GM19099 (cell line): ENCODE data around the gene SNTG2.

Experiments
- POLR2A ChIP-seq: IDR thresholded peaks from 3 replicates; pipeline ENCODE4 v1.6.1; 2011; ENCODE audit warnings: low read depth; ENCODE audit not compliant: insufficient read length; ENCODE audit errors: extremely low read depth

The SNTG2 gene

DNA sequence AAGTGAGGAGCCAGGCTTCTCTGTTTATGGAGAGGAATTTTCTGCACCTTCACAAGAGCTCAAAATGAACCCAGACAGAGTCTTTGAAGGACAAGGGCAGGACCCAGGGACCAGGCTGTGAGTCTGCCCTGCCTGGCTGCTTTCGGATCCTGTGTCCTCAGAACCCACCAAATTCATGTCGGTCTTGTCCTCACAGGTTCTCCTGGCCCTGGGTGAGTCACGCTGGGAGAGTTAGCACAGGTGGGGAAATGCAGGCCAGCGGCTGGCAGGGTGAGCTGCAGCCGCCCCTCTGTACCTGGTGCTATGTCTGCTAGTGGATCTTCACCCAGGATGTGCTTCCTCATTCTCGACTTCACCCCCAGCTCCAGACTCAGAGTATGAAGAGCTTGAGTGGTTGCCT is 426.8 kb downstream of the SNTG2 start:
- no peak for TF ChIP-seq POLR2A

- no peak for TF ChIP-seq POLR2A
Observed at GRCh38 chr2:1378456-1379150, 428.0 kb downstream of the SNTG2 start.

DNA sequence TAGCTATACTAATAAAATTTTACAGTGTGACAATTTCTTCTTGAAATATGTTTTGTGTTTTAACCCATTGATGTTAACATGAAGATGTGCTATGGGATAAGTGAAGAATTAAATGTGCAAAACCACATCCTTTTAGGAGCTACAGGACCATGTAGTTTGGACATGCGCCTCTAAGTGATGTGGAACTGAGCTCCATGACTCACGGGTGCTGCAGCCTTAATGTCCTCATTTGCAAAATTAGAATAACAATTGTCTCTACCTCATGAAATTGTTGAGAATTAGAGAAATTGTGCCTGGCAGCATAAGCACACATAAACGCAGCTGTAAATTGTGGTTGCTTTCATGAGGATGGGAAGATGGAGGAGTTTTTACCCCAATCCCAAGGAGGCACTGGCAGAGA is 431.0 kb downstream of the SNTG2 start:
- TF ChIP-seq POLR2A = no peak

- TF ChIP-seq POLR2A = no peak
Observed at GRCh38 chr2:1393321-1393720, 442.7 kb downstream of the SNTG2 start.

- TF ChIP-seq POLR2A = no peak
Observed at GRCh38 chr2:1394709-1395408, 444.2 kb downstream of the SNTG2 start.

- no peak for TF ChIP-seq POLR2A
Observed at GRCh38 chr2:1397350-1397749, 446.7 kb downstream of the SNTG2 start.

GRCh38 chr2:1398191-1398590 is 447.5 kb downstream of the SNTG2 start:
- no peak for TF ChIP-seq POLR2A

DNA sequence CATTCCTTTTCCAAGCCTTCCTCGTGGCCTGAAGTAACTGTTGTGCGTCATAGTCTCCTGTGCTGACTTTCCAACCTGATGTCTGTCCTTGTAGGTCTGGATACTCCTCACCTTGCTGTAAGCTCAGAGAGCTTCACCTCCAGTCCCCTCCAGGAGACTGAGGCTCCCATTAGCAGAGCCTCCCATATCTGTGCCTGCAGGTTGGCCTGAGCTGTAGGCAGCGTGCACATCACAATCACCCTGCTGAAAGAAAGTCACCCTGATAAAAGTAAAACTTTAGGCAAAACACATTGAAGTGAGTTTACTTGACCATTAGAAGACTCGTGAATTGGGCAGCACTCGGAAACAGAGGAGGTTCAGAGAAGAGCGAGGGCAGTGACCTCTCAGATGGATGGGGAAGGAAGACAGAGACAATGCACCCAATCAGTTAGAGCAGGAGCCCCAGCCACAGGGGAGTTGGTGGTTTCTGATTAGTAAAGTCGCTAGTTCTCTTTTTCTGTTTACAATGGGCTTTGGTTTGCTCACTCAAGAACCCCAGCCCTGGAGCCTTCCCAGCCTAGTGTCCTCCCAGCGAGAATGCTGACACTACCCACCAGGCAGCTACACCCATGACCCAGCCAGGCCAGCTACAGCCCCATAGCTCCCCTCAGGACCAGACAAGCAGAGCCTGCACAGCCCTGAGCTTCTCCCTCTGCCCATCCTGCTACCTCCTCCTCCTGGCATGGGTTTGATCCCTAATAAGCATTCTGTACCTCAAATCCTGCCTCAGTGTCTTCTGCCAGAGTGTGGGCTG is 450.5 kb downstream of the SNTG2 start:
- no peak for TF ChIP-seq POLR2A

DNA sequence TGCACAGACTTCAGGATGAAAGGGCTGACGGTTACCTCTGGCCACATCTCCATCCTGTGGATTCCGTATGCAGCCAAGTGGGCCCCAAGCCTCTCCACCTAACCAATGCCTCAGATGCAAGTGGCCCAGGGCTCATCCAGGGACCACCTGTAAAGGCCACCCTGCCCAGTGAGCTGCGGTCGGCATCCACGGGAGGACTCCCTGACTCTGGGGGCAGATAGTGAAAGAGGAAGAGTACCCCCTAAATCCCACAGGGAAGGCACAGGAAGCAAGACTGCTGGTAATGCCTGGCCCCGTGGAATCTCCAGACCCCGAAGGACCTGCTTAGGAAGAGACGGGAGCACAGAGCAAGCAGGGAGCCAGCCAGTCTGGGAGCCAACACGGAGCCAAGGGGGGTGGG is 451.4 kb downstream of the SNTG2 start:
- no peak for TF ChIP-seq POLR2A

GRCh38 chr2:1403565-1403964 is 452.9 kb downstream of the SNTG2 start:
- TF ChIP-seq POLR2A = no peak

- TF ChIP-seq POLR2A = no peak
Observed at GRCh38 chr2:1405124-1405523, 454.5 kb downstream of the SNTG2 start.

DNA sequence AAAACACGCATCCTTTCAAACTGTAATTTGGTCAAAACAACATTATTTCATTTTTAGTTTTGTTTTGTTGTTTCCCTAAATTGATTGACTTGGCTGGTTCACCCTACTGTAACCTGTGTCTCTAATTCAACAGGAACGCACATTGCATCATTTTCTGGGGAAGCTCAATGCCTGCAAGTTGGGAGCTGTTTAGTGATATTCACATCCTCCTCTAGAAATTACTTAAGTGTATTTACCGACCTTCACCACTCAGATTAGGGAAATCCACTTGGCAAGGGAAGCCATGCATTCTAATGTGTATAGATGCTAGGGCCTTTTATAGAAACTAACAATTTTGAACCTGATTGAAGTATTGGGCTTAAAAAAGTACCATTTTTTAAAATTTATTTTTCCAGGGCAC is 455.3 kb downstream of the SNTG2 start:
- TF ChIP-seq POLR2A = no peak

- TF ChIP-seq POLR2A = no peak
Observed at GRCh38 chr2:1406434-1406833, 455.8 kb downstream of the SNTG2 start.

DNA sequence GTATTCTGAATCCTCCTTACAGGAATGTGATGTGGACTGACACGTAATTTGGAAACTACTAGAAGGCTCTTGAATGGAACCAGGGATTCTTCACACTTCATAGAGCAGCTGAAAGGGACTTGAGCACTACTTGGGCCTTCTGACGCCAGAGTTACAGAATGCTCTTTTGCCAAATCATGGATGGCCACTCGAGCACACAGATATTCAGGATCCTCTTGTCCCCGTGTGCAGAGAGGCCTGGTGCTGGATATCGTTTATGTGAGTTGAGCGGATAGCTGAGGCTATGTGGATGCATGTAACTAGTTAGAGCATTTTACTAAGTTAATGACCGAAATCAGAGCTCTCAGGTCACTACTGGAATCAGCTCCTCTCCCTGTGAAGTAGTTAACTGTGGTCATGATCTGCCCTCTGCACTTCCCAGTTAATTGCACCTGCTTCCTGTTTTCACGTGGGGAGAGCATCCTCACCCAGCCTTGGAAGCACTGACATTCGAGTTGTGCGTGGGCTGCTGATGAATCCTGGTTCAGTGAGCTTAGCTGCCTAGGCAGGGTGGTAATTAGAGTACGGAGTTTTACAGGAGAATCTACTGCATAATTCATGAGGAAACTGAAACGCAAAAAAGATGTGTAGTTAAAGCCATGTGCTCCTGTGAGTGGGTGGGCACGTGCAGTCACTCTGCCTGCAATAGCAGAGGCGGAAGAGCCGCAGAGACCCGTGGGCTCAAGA is 457.5 kb downstream of the SNTG2 start:
- TF ChIP-seq POLR2A = no peak

DNA sequence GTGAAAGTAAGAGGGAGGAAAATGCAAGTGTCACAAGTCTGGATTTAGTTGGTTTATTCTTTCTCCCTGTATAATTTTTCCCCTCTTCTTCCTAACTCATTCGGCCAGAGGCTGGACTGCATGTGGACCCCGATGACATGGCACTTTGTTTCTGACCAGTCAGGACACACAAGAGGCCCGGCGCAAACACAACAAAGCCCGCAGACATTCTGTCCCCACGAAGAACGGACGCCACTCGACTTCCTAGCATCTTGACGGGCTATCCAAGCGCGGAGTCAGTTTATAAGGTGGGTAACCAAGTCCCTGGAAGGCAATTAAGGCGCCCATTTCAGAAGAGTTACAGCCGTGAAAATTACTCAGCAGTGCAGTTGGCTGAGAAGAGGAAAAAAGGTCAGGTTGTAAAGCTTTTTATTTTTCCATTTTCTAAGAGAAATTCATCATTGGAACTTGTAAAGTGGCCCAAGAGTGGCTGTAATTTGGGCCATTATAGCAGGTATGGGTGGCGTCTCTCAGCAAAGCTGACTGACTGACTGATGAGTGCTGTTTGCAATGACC is 462.6 kb downstream of the SNTG2 start, which contains the start of gene TPO:
Gene TPO, plus strand, starts transcription at position 308 of the 555 bp plus-strand sequence. CDS start 946 bp downstream, outside the sequence.
- TF ChIP-seq POLR2A = no peak
